ENCODE measurements around the gene ZNF148.

DNA sequence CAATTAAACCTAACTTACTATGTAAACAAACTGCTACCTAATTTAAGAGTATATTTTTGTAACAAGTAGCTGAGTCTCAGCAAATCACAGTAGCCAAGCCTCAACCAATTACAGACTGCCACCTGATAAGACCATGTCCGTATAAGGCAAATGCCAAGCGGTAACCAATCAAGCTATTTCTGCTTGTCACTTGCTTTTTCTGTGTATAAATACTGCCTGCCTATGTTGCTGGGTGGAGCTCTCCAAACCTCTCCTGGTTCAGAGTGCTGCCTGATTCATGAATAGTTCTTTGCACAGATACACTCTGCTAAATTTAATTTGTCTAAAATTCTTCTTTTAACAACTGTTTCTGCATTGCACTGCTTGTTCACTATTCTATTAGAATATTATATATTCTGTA is 42.6 kb downstream of the ZNF148 start:
- no peak for TF ChIP-seq ZNF138 (tag by site-specific recombination; IDR thresholded peaks at IDR 0.05; ENCODE audit: borderline replicate concordance)
- TF ChIP-seq BCL11A (tag by site-specific recombination; IDR thresholded peaks at IDR 0.05; ENCODE audit: low read depth) = no peak
- TF ChIP-seq, protein P1, sequence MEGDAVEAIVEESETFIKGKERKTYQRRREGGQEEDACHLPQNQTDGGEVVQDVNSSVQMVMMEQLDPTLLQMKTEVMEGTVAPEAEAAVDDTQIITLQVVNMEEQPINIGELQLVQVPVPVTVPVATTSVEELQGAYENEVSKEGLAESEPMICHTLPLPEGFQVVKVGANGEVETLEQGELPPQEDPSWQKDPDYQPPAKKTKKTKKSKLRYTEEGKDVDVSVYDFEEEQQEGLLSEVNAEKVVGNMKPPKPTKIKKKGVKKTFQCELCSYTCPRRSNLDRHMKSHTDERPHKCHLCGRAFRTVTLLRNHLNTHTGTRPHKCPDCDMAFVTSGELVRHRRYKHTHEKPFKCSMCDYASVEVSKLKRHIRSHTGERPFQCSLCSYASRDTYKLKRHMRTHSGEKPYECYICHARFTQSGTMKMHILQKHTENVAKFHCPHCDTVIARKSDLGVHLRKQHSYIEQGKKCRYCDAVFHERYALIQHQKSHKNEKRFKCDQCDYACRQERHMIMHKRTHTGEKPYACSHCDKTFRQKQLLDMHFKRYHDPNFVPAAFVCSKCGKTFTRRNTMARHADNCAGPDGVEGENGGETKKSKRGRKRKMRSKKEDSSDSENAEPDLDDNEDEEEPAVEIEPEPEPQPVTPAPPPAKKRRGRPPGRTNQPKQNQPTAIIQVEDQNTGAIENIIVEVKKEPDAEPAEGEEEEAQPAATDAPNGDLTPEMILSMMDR (tag by site-specific recombination; IDR thresholded peaks at IDR 0.05) = no peak
- no peak for TF ChIP-seq ZFP3 (tag by site-specific recombination; IDR thresholded peaks at IDR 0.05; ENCODE audit: low read depth)
- TF ChIP-seq ZIC2 (tag by site-specific recombination; IDR thresholded peaks at IDR 0.05) = no peak
- no peak for TF ChIP-seq ZNF175 (tag by site-specific recombination; IDR thresholded peaks at IDR 0.05)
- no peak for TF ChIP-seq YY1 (tag by site-specific recombination; IDR thresholded peaks at IDR 0.05)
- TF ChIP-seq, protein P2, sequence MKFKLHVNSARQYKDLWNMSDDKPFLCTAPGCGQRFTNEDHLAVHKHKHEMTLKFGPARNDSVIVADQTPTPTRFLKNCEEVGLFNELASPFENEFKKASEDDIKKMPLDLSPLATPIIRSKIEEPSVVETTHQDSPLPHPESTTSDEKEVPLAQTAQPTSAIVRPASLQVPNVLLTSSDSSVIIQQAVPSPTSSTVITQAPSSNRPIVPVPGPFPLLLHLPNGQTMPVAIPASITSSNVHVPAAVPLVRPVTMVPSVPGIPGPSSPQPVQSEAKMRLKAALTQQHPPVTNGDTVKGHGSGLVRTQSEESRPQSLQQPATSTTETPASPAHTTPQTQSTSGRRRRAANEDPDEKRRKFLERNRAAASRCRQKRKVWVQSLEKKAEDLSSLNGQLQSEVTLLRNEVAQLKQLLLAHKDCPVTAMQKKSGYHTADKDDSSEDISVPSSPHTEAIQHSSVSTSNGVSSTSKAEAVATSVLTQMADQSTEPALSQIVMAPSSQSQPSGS (tag by site-specific recombination; IDR thresholded peaks at IDR 0.05; ENCODE audit: low read depth) = no peak
- no peak for TF ChIP-seq ZSCAN30 (tag by site-specific recombination; IDR thresholded peaks at IDR 0.05)
- TF ChIP-seq REPIN1 (tag by site-specific recombination; IDR thresholded peaks at IDR 0.05; ENCODE audit: low read depth) = no peak
- no peak for TF ChIP-seq MYNN (tag by site-specific recombination; IDR thresholded peaks at IDR 0.05; ENCODE audit: borderline replicate concordance)
- no peak for TF ChIP-seq ZEB2 (tag by site-specific recombination; IDR thresholded peaks at IDR 0.05)
- TF ChIP-seq ZNF660 (tag by site-specific recombination; IDR thresholded peaks at IDR 0.05) = no peak
- no peak for TF ChIP-seq GLI4 (tag by site-specific recombination; IDR thresholded peaks at IDR 0.05)

Measured in HEK293 (cell line).